Measurements from ENCODE around the gene UGT1A9.
"Not testable (repeated sequence)": the region's sequence is repeated elsewhere in the genome, so short reads cannot be mapped to it uniquely, and the experiment has no call there.

The UGT1A9 gene

GRCh38 chr2:233713262-233713615, 41.5 kb downstream of the UGT1A9 start:
- no peak for FAIRE-seq

- FAIRE-seq, result no peak
Observed at GRCh38 chr2:233714121-233714520, 42.4 kb downstream of the UGT1A9 start.

GRCh38 chr2:233718552-233718951, 46.9 kb downstream of the UGT1A9 start, which contains the start of gene UGT1A4:
UGT1A4 (plus strand) TSS chr2:233718736; CDS start chr2:233718821, 85 bp downstream.
- FAIRE-seq, result no peak

GRCh38 chr2:233728723-233729301, 57.1 kb downstream of the UGT1A9 start, which contains the start of gene UGT1A3:
UGT1A3 (plus strand) TSS chr2:233729042; CDS start chr2:233729127, 85 bp downstream.
- FAIRE-seq, result no peak

- not testable (repeated sequence) for FAIRE-seq
Observed at GRCh38 chr2:233736868-233737653, 65.4 kb downstream of the UGT1A9 start.

- no peak for FAIRE-seq
Observed at GRCh38 chr2:233740870-233741269, 69.2 kb downstream of the UGT1A9 start.

- no peak for FAIRE-seq
Observed at GRCh38 chr2:233743464-233744259, 72.0 kb downstream of the UGT1A9 start.

- no peak for FAIRE-seq
Observed at GRCh38 chr2:233745073-233745755, 73.5 kb downstream of the UGT1A9 start.

GRCh38 chr2:233745838-233746237, 74.1 kb downstream of the UGT1A9 start:
- not testable (repeated sequence) for FAIRE-seq

GRCh38 chr2:233746475-233747282, 75.0 kb downstream of the UGT1A9 start:
- no peak for FAIRE-seq

- no peak for FAIRE-seq
Observed at GRCh38 chr2:233747283-233747544, 75.5 kb downstream of the UGT1A9 start.

- FAIRE-seq, result not testable (repeated sequence)
Observed at GRCh38 chr2:233750689-233751088, 79.0 kb downstream of the UGT1A9 start.

GRCh38 chr2:233751212-233752009, 79.7 kb downstream of the UGT1A9 start:
- FAIRE-seq, result not testable (repeated sequence)

GRCh38 chr2:233754872-233755611, 83.3 kb downstream of the UGT1A9 start:
- no peak for FAIRE-seq

GRCh38 chr2:233756429-233757081, 84.9 kb downstream of the UGT1A9 start:
- FAIRE-seq, result no peak

GRCh38 chr2:233758141-233758540, 86.4 kb downstream of the UGT1A9 start:
- no peak for FAIRE-seq

GRCh38 chr2:233758849-233759248, 87.2 kb downstream of the UGT1A9 start:
- no peak for FAIRE-seq

GRCh38 chr2:233760043-233760442, 88.3 kb downstream of the UGT1A9 start, which contains the start of gene UGT1A1:
UGT1A1 (plus strand) TSS chr2:233760270; CDS start chr2:233760288, 18 bp downstream.
- no peak for FAIRE-seq

- FAIRE-seq, result no peak
Observed at GRCh38 chr2:233761040-233761769, 89.5 kb downstream of the UGT1A9 start.

All from endometrium (tissue), 2 donors.